ENCODE measurements around the gene CKMT1A.
A peak's percentile ranks its signal among the peaks of the same experiment; 100 is the strongest.
"Not testable (repeated sequence)": the region's sequence is repeated elsewhere in the genome, so short reads cannot be mapped to it uniquely, and the experiment has no call there.

CKMT1A gene

DNA sequence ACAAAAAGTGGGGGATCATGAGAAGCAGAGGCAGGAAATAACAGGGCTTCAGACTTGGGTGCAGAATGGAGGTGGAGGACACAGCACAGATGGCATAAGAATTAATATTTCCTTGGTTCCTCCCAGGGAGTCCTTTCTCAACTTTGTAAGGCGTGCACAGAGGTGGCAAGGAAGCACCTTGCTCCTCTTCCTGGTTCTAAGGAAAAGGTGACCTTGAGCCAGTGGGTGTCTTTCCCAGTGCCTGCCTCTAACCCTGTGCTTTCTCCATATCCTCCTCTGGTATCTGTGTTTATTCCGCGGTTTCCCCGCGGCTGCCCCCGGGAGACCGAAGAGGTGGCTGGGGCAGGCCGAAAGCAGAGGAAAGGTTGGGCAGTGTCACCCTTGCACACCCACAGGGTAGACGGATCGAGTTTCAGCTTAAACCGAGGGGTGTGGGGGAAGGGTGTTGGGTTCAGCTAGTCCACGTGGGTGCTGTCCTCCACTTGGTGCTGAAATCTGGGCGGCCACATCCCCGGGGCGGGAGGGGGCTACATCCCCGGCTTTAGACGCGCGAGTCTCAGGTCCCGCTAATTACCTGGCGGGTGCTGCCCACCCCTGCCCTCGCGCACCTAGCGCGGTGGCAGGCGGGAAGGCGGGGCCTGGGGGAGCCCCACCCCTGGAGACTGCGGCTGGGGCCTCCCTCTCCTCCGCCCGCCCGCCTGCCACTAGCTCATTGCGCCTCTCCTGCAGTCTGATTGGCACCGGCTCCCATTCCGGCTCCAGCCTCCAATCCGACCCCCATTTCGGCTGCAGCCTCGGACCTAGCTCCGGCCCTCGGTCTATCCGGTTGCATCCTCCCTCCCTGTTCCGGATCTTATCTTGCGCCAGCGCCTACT lies at the start of gene CKMT1A:
TSS of gene CKMT1A (plus strand) at position 712 of the 875 bp plus-strand sequence. CDS start 192 bp downstream, outside the sequence.
- not testable (repeated sequence) for DNase-seq (ENCODE audit: low read depth)

DNA sequence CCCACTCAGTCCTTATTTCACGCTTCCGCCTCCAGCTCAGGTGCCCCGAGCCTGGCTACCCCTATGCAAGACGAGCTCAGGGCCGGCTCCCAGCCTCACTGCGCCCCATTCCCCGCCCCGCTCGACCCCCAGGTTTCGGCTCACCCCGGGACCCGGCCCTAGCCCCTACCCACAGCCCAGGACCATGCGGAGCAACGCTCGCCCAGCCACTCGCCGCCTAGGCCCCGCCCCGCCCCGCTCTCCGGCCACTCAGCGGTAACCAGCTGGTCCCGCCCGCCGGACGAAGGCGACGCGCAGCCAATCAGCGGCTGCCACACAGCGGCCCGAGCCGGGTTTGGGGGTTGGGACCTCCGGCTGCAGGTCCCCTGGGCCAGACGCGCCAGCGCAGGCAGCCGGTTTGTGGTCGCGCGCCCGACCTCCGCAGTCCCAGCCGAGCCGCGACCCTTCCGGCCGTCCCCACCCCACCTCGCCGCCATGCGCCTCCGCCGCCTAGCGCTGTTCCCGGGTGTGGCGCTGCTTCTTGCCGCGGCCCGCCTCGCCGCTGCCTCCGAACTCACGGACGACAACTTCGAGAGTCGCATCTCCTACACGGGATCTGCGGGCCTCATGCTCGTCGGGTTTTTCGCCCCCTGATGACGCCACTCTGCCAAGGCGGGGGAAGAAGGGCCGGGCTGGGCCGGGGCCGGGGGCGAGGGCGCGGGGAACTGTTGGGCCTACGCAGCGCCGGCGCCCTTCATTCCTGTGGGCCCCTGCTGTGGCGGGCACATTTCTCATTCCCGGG lies 44.8 kb upstream of the CKMT1A start, which contains the start of gene CATSPER2:
TSS of gene CATSPER2 (minus strand) at position 196 of the 781 bp plus-strand sequence. CDS start 783 bp downstream, outside the sequence.
- no peak for DNase-seq (ENCODE audit: low read depth)

DNA sequence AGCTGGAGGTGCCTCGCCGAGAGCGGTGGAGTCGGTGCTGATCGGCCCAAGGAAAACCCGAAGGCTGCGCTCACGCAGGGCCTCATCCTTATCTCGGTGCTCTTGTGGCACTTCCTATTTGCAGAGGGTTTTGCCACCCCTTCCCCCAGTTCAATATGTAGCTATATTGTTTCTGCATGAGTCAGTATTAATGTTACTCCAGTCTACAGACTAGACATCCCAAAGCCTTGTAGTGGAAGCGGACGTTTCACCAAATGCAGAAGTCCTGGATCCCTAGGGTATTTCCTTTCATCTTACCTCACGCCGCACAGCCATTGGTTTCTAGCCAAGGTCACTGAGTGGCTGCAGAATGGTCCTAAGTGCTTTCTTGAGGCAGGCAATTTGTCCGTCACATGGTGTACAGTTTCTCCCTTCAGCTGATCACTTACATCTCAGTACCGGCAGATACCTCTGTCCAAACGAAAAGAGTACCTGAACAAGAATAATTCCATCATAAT lies 44.2 kb upstream of the CKMT1A start:
- DNase-seq (ENCODE audit: low read depth): not testable (repeated sequence)

DNA sequence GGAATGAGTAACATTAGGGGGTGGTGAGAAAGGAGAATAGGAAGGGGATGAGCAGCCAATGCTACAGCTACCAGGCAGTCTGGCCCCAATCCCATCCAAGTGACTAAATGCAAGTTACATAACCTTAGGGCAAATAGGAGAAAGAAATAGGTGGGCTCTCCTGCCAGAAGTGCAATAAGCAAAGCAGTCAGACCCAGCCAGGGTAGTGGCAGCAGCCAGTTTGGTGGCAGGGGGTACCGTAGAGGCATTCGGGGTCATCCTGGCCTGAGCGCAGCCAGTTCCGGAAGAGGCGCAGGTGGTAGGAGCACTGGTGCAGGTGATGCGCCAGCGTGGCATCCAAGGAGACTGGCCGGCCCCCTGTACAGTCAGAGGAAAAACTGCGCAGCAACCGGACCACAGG lies 33.9 kb upstream of the CKMT1A start:
- not testable (repeated sequence) for DNase-seq (ENCODE audit: low read depth)

DNA sequence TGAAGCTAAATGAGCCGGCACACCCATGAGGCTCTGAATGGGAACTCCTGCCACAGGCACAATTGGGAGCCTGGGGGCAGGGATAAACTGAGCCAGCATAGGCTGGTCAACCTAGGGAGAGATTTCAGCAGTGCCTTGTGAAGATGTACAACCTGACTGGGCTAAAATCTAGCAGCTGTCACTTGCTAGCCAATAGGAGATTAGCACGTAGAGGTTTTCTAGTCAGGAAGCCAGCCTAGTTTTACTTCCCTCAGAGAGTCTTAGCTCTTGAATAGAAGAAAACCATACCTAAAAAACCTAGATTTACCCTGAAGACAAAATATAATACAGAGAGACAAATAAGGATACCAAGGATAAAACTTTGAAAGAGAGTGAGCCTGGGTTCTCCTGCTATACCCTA lies 31.4 kb upstream of the CKMT1A start:
- not testable (repeated sequence) for DNase-seq (ENCODE audit: low read depth)

DNA sequence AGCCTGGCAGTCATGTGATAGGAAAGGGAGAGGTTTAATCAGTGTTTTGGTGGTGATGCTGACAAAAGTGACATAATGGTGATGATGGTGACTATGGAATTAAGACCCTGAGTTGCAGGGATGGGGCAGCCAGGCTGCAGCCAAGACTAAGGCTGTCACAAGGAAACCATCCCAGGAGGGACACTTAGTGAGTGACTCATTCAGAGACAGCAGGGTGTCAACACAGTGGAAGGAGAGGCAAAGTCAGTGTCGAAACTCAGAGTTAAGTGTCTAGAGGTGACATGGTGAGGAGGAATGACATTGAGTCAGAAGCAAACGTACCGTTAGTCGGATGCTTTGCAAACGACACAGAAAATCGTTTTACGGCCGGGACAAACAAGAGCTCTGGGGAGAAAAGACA lies 30.3 kb upstream of the CKMT1A start:
- DNase-seq (ENCODE audit: low read depth): not testable (repeated sequence)

DNA sequence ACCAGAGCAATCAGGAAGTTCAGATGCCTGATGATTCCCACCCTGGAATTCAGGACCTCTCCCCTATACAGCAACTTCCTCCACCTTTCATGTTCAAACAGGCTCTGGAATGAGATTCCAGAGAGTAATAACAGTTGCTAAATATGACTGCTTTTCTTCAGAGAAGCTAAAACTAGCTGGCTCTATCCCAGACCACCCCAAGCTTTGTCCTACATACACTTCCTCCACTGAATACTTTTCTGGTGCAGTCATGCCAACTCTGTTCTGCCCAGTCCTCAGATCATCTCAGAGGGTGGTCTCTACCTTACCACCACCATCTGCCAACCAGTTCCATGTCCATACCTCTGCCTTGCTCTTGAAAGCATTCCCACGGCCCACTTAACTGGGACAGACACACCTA lies 27.5 kb upstream of the CKMT1A start:
- not testable (repeated sequence) for DNase-seq (ENCODE audit: low read depth)

DNA sequence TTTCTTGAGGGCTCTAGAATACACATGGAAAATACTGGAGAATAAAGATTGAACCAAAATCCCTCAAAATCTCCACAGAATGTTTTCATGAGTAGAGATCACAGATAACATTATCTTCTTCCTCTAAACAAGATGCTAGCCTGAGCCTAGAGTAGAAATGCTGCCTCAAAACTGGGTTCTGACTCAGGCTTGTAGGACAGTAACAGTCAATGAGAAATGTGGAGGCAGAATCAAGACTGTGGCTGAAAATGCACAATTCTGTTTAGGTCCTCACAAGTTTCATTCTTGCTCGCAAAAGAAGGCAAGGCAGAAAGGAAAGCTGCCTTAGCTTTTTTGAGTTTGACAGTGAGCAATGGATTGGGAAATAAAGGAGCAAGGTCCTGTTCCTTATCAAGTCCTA lies 19.5 kb upstream of the CKMT1A start:
- DNase-seq (ENCODE audit: low read depth): not testable (repeated sequence)

DNA sequence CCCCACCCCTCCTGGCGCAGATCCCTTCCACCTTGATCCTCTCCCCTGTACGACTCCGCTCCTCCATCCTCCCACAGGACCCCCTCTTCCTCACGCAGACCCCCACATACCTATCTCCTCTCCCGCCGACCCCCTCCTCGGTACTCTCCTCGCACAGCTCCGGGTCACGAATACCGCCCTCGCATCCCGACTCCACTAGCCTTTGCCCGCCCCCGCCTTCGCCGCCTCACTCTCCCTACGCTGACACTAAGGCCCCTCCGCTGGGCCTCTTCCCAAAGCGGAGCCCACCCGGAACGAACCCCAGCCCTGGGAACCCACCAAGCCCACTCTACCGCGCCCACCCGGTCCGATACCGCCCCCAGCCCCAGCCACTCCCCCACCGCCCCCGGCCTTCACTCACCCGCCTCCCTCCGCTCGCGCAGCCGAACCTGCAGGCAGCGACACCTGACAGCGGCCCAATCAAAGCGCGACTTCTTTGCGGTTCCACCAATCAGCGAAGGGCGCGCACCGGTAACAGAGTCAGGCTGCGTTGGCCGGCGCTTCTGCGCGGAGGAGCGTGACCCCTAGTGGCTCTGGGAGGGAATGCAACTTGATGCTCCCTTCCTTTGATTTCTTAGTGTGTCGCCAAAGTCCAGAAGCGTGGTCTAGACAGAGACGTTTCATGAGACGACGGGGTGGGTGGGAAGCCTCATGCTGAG lies 3.9 kb upstream of the CKMT1A start:
- not testable (repeated sequence) for DNase-seq (ENCODE audit: low read depth)

DNA sequence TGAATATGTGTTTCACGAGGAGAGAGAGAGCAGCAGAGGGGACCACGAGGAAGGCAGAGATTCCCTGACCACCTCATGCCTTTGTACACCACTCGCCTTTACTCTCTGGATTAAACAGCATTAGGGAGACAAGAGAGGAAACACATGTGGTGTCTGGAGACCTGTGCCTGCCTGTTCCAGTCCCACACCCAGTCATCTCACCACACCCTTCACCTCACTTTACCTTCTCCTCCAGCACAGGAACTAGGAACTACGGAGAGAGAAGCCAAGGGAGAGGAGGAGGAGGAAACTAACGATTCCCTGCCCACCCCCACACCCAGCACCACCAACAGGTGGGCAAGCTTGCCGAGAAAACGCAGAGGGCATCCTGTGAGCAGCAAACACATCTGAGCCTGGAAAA lies 980 bp upstream of the CKMT1A start:
- DNase-seq (ENCODE audit: low read depth): not testable (repeated sequence)

DNA sequence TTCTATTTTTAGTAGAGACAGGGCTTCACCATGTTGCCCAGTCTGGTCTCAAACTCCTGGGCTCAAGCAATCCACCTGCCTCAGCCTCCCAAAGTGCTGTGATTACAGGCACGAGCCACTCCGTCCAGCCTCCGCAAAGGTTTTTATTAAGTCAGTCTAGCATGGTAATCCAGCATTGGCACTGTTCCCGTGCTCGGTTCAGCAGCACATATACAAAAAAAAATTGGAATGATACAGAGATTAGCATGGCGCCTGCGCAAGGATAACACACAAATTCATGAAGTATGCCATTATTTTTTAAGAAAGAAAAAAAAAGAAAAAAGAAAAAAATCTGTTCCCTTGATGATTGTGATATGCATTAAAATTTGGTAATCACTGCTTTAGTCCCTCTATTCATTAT lies 8.5 kb downstream of the CKMT1A start:
- DNase-seq (ENCODE audit: low read depth): no peak

DNA sequence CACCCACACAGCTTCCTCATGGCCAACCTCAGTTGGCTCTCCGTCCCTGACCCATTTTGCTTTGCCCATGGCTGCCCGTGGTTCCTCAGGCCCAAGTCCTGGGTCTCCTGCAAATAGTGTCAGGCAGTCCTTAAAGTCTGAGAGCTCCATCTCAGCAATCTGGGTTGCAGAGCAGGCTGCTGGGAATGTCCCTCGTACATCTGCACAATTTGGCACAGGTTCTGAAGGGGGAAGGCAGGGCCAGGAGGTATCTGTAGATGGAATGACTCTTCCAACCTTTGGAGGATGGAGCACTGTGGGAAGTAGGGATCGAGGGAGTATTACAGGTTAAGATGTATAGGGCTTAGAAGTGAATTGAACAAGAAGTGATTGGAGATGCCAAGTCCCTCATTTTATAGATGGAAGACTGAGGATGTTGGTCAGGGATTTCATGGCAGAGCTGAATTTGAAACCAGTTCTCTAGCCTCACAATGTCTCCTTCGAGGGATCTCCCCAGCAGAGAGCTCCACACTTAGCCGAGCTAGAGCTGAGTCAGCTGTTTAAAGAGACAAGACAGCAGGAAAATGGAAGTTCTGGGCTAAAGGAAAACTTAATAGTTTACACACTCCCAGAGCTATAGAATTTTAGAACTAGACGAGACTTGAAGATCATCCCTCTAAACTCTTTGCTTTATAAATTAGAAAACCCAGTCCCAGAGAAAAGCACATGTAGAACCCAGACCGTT lies 9.2 kb downstream of the CKMT1A start:
- DNase-seq (ENCODE audit: low read depth): no peak

DNA sequence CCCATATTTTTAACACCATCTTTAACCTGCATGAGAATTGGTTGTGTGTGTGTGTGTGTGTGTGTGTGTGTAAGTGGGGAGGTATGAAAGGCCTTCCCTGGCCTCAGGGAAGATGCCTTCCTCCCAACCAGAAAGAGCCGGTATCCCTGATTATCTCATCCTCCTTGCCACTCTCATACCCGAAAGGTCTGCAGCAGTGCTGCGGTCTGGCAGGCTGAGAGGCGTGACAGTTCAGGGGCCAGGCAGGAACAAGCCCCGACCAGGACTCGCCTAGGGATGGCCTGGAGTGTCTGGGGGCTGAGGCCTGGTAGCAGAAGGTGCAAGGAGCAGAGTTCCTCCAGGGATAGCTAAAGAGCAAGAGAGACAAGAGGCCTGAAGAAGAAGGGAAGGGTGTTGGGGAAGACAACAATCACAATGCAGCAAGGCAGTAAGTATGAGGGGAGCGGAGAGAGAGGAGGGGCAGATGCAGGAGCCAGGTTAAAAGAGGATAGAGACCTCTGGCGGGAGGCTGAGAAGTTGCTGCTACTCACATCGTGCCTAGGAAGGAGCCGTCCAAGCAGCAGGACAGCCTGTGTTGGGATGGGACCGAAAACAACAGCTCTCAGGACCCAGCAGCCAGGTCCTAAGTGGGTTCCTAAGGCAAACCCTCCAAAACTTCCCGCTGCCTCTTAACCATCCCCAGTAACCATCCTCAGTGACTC lies 16.9 kb downstream of the CKMT1A start:
- DNase-seq (ENCODE audit: low read depth): not testable (repeated sequence)

DNA sequence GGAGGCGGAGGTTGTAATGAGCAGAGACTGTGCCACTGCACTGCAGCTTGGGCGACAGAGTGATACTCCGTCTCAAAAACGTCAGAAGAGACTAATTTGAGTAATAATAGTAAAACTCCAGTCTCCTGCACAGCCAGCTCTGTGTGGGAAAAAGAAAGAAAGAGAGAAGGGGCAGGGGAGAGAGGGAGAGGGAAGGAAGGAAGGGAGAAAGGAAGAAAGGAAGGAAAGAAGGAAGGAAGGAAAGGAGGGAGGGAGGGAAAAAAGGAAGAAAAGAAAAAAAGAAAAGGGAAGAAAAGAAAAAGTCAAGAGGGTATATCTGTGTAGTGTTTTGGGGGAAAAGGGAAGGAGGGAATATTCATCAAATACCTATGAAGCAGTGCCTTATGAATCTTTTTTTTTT lies 29.5 kb downstream of the CKMT1A start:
- DNase-seq (ENCODE audit: low read depth): no peak

DNA sequence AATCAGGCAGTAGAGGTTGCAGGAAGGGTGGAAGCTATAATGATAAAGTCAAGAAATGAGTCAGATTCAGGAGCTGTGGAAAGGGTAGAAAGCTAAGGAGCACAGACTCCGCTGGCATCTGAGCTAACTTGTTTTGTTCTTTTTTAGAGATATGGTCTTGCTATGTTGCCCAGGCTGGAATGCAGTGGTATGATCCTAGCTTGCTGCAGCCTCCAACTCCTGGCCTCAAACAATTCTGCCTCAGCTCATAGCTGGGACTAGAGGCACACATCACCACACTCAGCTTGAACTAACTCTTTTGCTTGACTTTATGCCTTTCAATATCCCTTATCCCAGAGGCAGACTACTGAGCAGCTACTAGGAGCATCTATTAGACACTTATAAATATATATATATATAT lies 32.6 kb downstream of the CKMT1A start:
- DNase-seq (ENCODE audit: low read depth): not testable (repeated sequence)

DNA sequence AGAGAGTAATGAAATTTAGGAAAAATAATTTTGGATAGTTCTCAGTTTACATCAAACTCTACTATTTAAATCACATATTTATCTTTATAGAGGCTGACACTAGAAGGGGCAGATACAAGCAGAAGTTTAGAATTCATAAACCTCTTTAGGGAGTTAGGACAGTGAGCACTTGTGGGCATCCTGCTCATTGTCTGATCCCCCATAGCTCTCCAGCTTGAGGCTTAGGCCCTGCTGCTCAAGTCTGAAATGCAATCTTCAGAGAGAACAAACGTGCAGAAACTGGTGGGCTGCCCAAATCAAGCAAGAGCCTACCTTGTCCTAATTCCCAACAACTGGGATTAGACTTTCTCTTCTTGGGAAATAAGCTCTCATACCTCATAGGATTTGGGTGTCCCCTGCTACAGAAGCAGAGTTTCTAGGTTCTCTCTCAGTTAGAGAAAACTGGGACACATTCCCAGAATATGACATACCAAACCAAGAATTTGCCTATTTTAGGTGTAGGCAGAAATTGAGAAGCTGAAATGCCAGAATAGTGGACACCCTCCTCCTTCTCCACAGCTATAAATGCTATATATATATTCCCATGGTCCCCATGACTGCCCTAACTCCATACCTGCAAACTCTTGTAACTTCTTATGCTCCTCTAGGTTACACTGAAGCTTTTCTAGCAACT lies 34.5 kb downstream of the CKMT1A start:
- not testable (repeated sequence) for DNase-seq (ENCODE audit: low read depth)

DNA sequence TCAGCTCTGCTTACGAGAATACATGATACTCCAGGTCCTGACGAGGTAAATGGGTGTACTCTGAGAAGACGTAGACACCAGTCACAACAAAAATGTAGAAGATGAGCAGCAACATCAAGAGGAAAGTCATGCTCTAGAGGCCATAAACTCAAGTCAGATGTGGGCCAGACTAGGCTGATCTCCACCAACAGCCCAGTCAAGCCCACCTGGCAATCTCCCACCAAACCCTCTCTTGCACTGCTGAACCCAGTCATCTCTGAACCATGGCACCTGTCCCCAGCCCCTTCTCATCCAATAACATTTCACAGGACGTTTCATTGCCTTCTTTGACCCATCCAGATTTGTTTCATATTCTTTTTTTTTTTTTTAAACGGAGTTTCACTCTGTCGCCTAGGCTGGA lies 41.8 kb downstream of the CKMT1A start:
- DNase-seq (ENCODE audit: low read depth): no peak

DNA sequence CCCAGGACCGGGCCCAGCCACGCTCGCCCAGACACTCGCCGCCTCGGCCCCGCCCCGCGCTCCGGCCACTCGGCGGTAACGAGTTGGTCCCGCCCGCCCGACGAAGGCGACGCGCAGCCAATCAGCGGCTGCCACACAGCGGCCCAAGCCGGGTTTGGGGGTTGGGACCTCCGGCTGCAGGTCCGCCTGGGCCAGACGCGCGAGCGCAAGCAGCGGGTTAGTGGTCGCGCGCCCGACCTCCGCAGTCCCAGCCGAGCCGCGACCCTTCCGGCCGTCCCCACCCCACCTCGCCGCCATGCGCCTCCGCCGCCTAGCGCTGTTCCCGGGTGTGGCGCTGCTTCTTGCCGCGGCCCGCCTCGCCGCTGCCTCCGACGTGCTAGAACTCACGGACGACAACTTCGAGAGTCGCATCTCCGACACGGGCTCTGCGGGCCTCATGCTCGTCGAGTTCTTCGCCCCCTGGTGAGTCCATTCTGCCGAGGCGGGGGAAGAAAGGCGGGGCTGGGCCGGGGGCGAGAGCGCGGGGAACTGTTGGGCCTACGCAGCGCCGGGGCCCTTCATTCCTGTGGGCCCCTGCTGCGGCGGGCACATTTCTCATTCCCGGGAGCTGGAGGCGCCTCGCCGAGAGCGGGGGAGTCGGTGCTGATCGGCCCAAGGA lies 52.7 kb downstream of the CKMT1A start, which contains the start of gene PDIA3:
TSS of gene PDIA3 (plus strand) at position 194 of the 658 bp plus-strand sequence. CDS start at position 296, 102 bp downstream.
- peak; percentile 63 for DNase-seq (ENCODE audit: low read depth)

DNA sequence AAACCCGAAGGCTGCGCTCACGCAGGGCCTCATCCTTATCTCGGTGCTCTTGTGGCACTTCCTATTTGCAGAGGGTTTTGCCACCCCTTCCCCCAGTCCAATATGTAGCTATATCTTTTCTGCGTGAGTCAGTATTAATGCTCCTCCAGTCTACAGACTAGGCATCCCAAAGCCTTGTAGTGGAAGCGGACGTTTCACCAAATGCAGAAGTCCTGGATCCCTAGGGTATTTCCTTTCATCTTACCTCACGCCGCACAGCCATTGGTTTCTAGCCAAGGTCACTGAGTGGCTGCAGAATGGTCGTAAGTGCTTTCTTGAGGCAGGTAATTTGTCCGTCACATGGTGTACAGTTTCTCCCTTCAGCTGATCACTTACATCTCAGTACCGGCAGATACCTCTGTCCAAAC lies 53.2 kb downstream of the CKMT1A start:
- DNase-seq (ENCODE audit: low read depth): not testable (repeated sequence)
